Esophagus muscularis mucosa (tissue), 4 donors: Measurements from ENCODE around the gene GNA12. TPM values are rescaled to one million over a fixed set of nuclear protein-coding genes. Genes with fewer than 3 reads are reported as not detected.

ENCODE experiments used
- DNase-seq: peaks from one replicate; pipeline ENCODE4 v3.0.0-alpha.2; 2017; ENCODE audit errors: extremely low spot score
- H3K27ac ChIP-seq, 4 donors: fragments of 200-600 bp; sonication (generic); replicated peaks in 1 of 4; 1 replicate in 3 of 4; 2 replicates in 1 of 4; pipeline ENCODE4 v1.5.1; 2016 to 2019; ENCODE audit warnings: mild to moderate bottlenecking in 1 of 4
- H3K27me3 ChIP-seq, 4 donors: fragments of 200-600 bp; sonication (generic); one replicate each; pipeline versions ENCODE4 v1.5.1 to v1.6.0; 2016 to 2019
- H3K36me3 ChIP-seq, 4 donors: fragments of 200-600 bp; sonication (generic); one replicate each; pipeline ENCODE4 v1.5.1; 2016 to 2019
- H3K4me1 ChIP-seq, 4 donors: fragments of 200-600 bp; sonication (generic); one replicate each; pipeline ENCODE4 v1.5.1; 2016 to 2019
- H3K4me3 ChIP-seq, 4 donors: fragments of 200-600 bp; sonication (generic); 1 replicate in 2 of 4; 2 replicates in 2 of 4; pipeline ENCODE4 v1.5.1; 2016 to 2019; ENCODE audit warnings: mild to moderate bottlenecking in 4 of 4, moderate library complexity in 1 of 4
- H3K9me3 ChIP-seq, 4 donors: fragments of 200-600 bp; sonication (generic); 1 replicate in 3 of 4; 2 replicates in 1 of 4; pipeline ENCODE4 v1.5.1; 2016 to 2019
- CTCF ChIP-seq, 3 experiments: fragments of 200-600 bp in 2 of 3; fragments of 450-650 bp in 1 of 3; sonication (generic) in 2 of 3; IDR thresholded peaks; one replicate each; pipeline ENCODE4 v1.5.1; 2017 to 2019; ENCODE audit warnings: antibody characterized with exemption in 3 of 3, mild to moderate bottlenecking in 2 of 3, moderate library complexity in 1 of 3
- EP300 ChIP-seq: sonication (generic); formaldehyde crosslinking; IDR thresholded peaks from one replicate; pipeline ENCODE4 v1.6.1; 2017; ENCODE audit warnings: antibody characterized with exemption
- POLR2A ChIP-seq: fragments of 450-650 bp; IDR thresholded peaks from one replicate; pipeline ENCODE4 v1.6.1; 2017; ENCODE audit warnings: antibody characterized with exemption, moderate library complexity, mild to moderate bottlenecking, low read depth
- POLR2AphosphoS5 ChIP-seq, 2 donors: sonication (generic); formaldehyde crosslinking; IDR thresholded peaks; one replicate each; pipeline ENCODE4 v1.6.1; 2017; ENCODE audit warnings: antibody characterized with exemption in 2 of 2
- WGBS: methylation state at CpG from one replicate; pipeline ENCODE4 v1.1.5; 2018; 5-methylcytosine and 5-hydroxymethylcytosine counted together
- intact Hi-C: fragments of 100-400 bp; cut with DNase I; formaldehyde crosslinking; loops from one replicate; pipeline ENCODE4 v1.15.1; 2023
- total RNA-seq, 4 donors: library from RNA; depleted of rRNA; stranded (reverse); fragments of >200 nt; gene quantifications; one replicate each; pipeline versions ENCODE4 v1.1.0 to v1.2.1, GENCODE V29; 2016

Gene GNA12
- total RNA-seq, 4 donors from 2014 or later, result 25.3 to 61.8 (median 38.9) TPM

DNA sequence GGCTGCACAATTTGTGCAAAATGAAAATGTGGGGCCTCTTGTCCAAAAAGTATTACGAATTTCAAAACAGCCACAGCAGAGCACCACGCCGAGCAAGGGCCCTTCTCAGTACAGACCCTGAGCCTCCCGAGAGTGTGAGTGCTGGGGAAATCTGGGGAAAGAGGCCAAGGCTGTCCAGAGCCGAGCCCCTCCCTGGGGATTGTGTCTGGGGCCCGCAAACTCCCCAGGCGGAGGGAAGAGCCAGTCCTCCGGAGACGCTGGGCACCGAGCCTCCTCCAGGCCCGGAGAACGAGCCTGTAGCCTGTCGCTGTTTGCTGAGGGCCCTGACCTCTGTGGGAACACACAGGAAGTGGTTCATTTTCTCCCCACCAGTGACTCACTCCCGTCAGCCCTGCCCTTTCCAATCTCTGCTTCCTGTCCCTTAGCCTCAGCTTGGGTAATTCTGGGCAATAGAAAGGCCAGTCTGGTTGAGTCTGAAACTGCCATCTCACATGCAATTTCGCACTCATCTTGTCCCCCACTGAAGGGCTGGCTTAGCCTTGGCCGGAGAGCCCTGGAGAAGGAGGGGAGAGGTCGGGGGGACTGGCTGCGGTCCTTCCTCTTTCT lies 19.5 kb upstream of the GNA12 start:
- WGBS, result 50% methylated on average over 16 of the region's 18 CpGs
- DNase-seq, result peak; percentile 94
- Histone ChIP-seq H3K27ac (peak overlapping the region; percentile 59 to 82 (median 80)), H3K4me1 (peaks cover 19 to 31% (median 29%) of the 10 kb centered on the region in 4 donors), H3K9me3 (no peaks in the 10 kb centered on the region), H3K36me3 (no peaks in the 10 kb centered on the region), H3K4me3 (peak overlapping the region in 3 of 4 donors; percentile 8 to 39 (median 21)), H3K27me3 (peaks cover 0 to 4% (median 0%) of the 10 kb centered on the region in 4 donors)
- no peak for TF ChIP-seq EP300
- TF ChIP-seq POLR2AphosphoS5 (IDR thresholded peaks at IDR 0.05), result peak; percentile 64 to 74
- peak; percentile 47 for TF ChIP-seq POLR2A
- intact Hi-C loops, result no loop called here

GRCh38 chr7:2862831-2863361 lies 18.8 kb upstream of the GNA12 start:
- H3K27ac ChIP-seq, result peak overlapping the region; percentile 59 to 82 (median 80)
- TF ChIP-seq POLR2AphosphoS5 (IDR thresholded peaks at IDR 0.05), result no peak
- WGBS, result 92% methylated on average over 13 of the region's 22 CpGs
- peaks cover 0 to 4% (median 0%) of the 10 kb centered on the region in 4 donors for H3K27me3 ChIP-seq
- no peak for DNase-seq
- intact Hi-C loops, result no loop called here
- H3K36me3 ChIP-seq, result no peaks in the 10 kb centered on the region
- H3K9me3 ChIP-seq, result no peaks in the 10 kb centered on the region
- H3K4me1 ChIP-seq, result peaks cover 19 to 31% (median 29%) of the 10 kb centered on the region in 4 donors
- H3K4me3 ChIP-seq, result peak overlapping the region in 2 of 4 donors; percentile 8 to 21

GRCh38 chr7:2861509-2861908 lies 17.4 kb upstream of the GNA12 start:
- WGBS, result 91% methylated on average over 4 of the region's 4 CpGs
- Histone ChIP-seq H3K27me3 (peaks cover 0 to 4% (median 0%) of the 10 kb centered on the region in 4 donors), H3K4me1 (peaks cover 19 to 31% (median 29%) of the 10 kb centered on the region in 4 donors), H3K36me3 (no peaks in the 10 kb centered on the region), H3K27ac (no peak overlapping the region), H3K9me3 (no peaks in the 10 kb centered on the region), H3K4me3 (no peak overlapping the region)
- intact Hi-C loops, result no loop called here
- DNase-seq, result no peak
- TF ChIP-seq POLR2A, result no peak
- TF ChIP-seq EP300, result no peak
- no peak for TF ChIP-seq CTCF (IDR thresholded peaks at IDR 0.05)
- no peak for TF ChIP-seq POLR2AphosphoS5 (IDR thresholded peaks at IDR 0.05)

- Histone ChIP-seq H3K4me3 (no peak overlapping the region), H3K27me3 (peaks cover 0 to 4% (median 0%) of the 10 kb centered on the region in 4 donors), H3K36me3 (no peaks in the 10 kb centered on the region), H3K27ac (no peak overlapping the region), H3K9me3 (no peaks in the 10 kb centered on the region), H3K4me1 (peaks cover 19 to 31% (median 29%) of the 10 kb centered on the region in 4 donors)
- TF ChIP-seq POLR2A (no peak), EP300 (no peak), POLR2AphosphoS5 (IDR thresholded peaks at IDR 0.05) (no peak), CTCF (IDR thresholded peaks at IDR 0.05) (no peak)
- intact Hi-C loops, result no loop called here
- DNase-seq, result no peak
- WGBS, result 90% methylated on average over 14 of the region's 14 CpGs
Measured at GRCh38 chr7:2860627-2861133, 16.6 kb upstream of the GNA12 start.

DNA sequence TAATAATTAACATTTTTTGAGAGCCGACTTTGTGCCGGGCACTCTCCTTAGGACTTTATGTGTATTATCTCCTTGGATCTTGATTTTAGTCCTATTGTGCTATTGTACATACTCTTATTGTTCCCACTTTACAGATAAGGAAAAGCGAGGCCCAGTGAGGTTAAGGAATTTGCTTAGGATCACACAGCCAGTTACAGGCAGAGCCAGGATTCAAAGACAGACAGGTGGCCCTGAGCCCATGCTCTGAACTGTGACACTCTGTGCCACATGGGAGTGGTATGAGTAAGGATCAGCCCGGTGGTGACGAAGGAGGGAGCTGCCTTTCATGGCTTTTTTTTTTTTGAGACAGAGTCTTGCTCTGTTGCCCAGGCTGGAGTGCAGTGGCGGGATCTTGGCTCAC lies 15.8 kb upstream of the GNA12 start:
- WGBS, result 95% methylated on average over 6 of the region's 6 CpGs
- H3K9me3 ChIP-seq, result no peaks in the 10 kb centered on the region
- TF ChIP-seq POLR2AphosphoS5 (IDR thresholded peaks at IDR 0.05), result no peak
- no peak for TF ChIP-seq CTCF (IDR thresholded peaks at IDR 0.05)
- TF ChIP-seq POLR2A, result no peak
- no peak for TF ChIP-seq EP300
- peaks cover 19 to 26% (median 25%) of the 10 kb centered on the region in 4 donors for H3K4me1 ChIP-seq
- H3K4me3 ChIP-seq, result no peak overlapping the region
- intact Hi-C loops, result no loop called here
- no peak overlapping the region for H3K27ac ChIP-seq
- H3K36me3 ChIP-seq, result no peaks in the 10 kb centered on the region
- H3K27me3 ChIP-seq, result no peaks in the 10 kb centered on the region
- no peak for DNase-seq
